ENCODE data around the gene SEMA4G. TPM values are rescaled to one million over a fixed set of nuclear protein-coding genes. Genes with fewer than 3 reads are reported as not detected.
A peak's percentile ranks its signal among the peaks of the same experiment; 100 is the strongest.

The SEMA4G gene
- total RNA-seq, 4 donors from 2014 or later = 15.3 to 31.9 (median 23.6) TPM

- TF ChIP-seq CTCF (IDR thresholded peaks at IDR 0.05) (no peak), POLR2A (IDR thresholded peaks at IDR 0.05) (no peak)
- intact Hi-C loops (cut with DNase I; ENCODE audit: low total_unique reads) = no loop called here
- H3K4me3 ChIP-seq (ENCODE audit: low read depth, poor library complexity, severe bottlenecking) = no peak overlapping the region
- 71 to 76% methylated on average over 5 to 6 of the region's 6 CpGs for WGBS, 2 donors
- no peak for DNase-seq (ENCODE audit: low spot score in 2 of 2)
Observed at GRCh38 chr10:101008823-101009423, 39.6 kb downstream of the SEMA4G start.

GRCh38 chr10:101010329-101010728 lies 41.0 kb downstream of the SEMA4G start:
- 92 to 94% methylated on average over 17 to 22 of the region's 22 CpGs for WGBS, 2 donors
- intact Hi-C loops (cut with DNase I; ENCODE audit: low total_unique reads) = no loop called here
- H3K4me3 ChIP-seq (ENCODE audit: low read depth, poor library complexity, severe bottlenecking) = no peak overlapping the region
- TF ChIP-seq POLR2A (IDR thresholded peaks at IDR 0.05) (no peak), CTCF (IDR thresholded peaks at IDR 0.05) (no peak)
- DNase-seq (ENCODE audit: low spot score in 2 of 2) = no peak

- H3K4me3 ChIP-seq (ENCODE audit: low read depth, poor library complexity, severe bottlenecking) = no peak overlapping the region
- intact Hi-C loops (cut with DNase I; ENCODE audit: low total_unique reads) = no loop called here
- TF ChIP-seq POLR2A (IDR thresholded peaks at IDR 0.05) (no peak), CTCF (IDR thresholded peaks at IDR 0.05) (no peak)
- WGBS, 2 donors = 71 to 74% methylated on average over 18 to 22 of the region's 22 CpGs
- DNase-seq (ENCODE audit: low spot score in 2 of 2) = no peak
Observed at GRCh38 chr10:101011517-101012423, 42.5 kb downstream of the SEMA4G start.

- intact Hi-C loops (cut with DNase I; ENCODE audit: low total_unique reads) = no loop called here
- peak; percentile 84 to 96 for DNase-seq (ENCODE audit: low spot score in 2 of 2)
- TF ChIP-seq CTCF (IDR thresholded peaks at IDR 0.05) = peak in 1 of 3 donors; percentile 79
- TF ChIP-seq POLR2A (IDR thresholded peaks at IDR 0.05) = no peak
- WGBS, 2 donors = 17 to 19% methylated on average over 14 of the region's 14 CpGs
- H3K4me3 ChIP-seq (ENCODE audit: low read depth, poor library complexity, severe bottlenecking) = no peak overlapping the region
Observed at GRCh38 chr10:101012525-101013364, 43.4 kb downstream of the SEMA4G start.

GRCh38 chr10:101013365-101013825 lies 44.1 kb downstream of the SEMA4G start:
- TF ChIP-seq CTCF (IDR thresholded peaks at IDR 0.05) = no peak
- no peak for TF ChIP-seq POLR2A (IDR thresholded peaks at IDR 0.05)
- H3K4me3 ChIP-seq (ENCODE audit: low read depth, poor library complexity, severe bottlenecking) = no peak overlapping the region
- no peak for DNase-seq (ENCODE audit: low spot score in 2 of 2)
- 24 to 41% methylated on average over 9 of the region's 9 CpGs for WGBS, 2 donors
- intact Hi-C loops (cut with DNase I; ENCODE audit: low total_unique reads) = no loop called here

Data from lower leg skin (tissue), 4 donors.